SK-N-SH (cell line): Measurements from ENCODE around the gene ZNF107. TPM values are rescaled to one million over a fixed set of nuclear protein-coding genes. Genes with fewer than 3 reads are reported as not detected.

Source experiments
- CTCF ChIA-PET: fragments of 300-600, 350-600 bp; formaldehyde crosslinking; extraction: SDS; loops from one replicate; lab custom pipeline; 2021; lab: Yijun Ruan, JAX
- POLR2A ChIA-PET: fragments of 350-600 bp; sonication (Branson Sonifier 250); formaldehyde crosslinking; extraction: SDS; loops from one replicate; lab custom pipeline; 2020; ENCODE audit warnings: antibody characterized with exemption, inconsistent platforms; lab: Yijun Ruan, JAX
- DNase-seq: peaks from one replicate; pipeline ENCODE4 v3.0.0; 2012
- H2AFZ ChIP-seq: fragments of 200-600 bp; sonication (generic); 2 replicates; pipeline ENCODE4 v1.8.1; 2016; ENCODE audit warnings: antibody characterized with exemption, mild to moderate bottlenecking, low read depth
- H3F3A ChIP-seq: fragments of 200-600 bp; sonication (generic); replicated peaks from 2 replicates; pipeline ENCODE3; 2016; ENCODE audit warnings: antibody characterized with exemption, mild to moderate bottlenecking; ENCODE audit not compliant: insufficient read depth
- H3K27ac ChIP-seq, 2 experiments: fragments of 200-500 bp in 1 of 2; fragments of 200-600 bp in 1 of 2; sonication (Bioruptor generic) in 1 of 2; sonication (generic), shearing (Covaris generic) in 1 of 2; 2 replicates each; pipeline versions ENCODE4 v1.5.1 to v1.6.1; 2014 to 2016; ENCODE audit warnings: low read depth in 2 of 2, inconsistent platforms in 1 of 2, low read length in 1 of 2, mild to moderate bottlenecking in 1 of 2, mixed read lengths in 1 of 2
- H3K27me3 ChIP-seq: fragments of 200-600 bp; sonication (generic), shearing (Covaris generic); 2 replicates; pipeline ENCODE4 v1.6.1; 2016; ENCODE audit warnings: mixed run types; ENCODE audit not compliant: insufficient read depth
- H3K36me3 ChIP-seq, 2 experiments: fragments of 200-500 bp in 1 of 2; fragments of 200-600 bp in 1 of 2; sonication (Bioruptor generic) in 1 of 2; sonication (generic) in 1 of 2; replicated peaks in 1 of 2; 2 replicates each; pipeline versions ENCODE3 to v1.5.1; 2014 to 2016; ENCODE audit warnings: low read length in 1 of 2, mild to moderate bottlenecking in 1 of 2; ENCODE audit not compliant: insufficient read depth in 2 of 2, control insufficient read depth in 1 of 2
- H3K4me1 ChIP-seq, 2 experiments: fragments of 200-500 bp in 1 of 2; fragments of 200-600 bp in 1 of 2; sonication (Bioruptor generic) in 1 of 2; sonication (generic), shearing (Covaris generic) in 1 of 2; 2 replicates each; pipeline versions ENCODE4 v1.5.1 to v1.6.1; 2014 to 2016; ENCODE audit warnings: low read depth in 1 of 2, low read length in 1 of 2, mixed run types in 1 of 2; ENCODE audit not compliant: insufficient read depth in 2 of 2, control insufficient read depth in 1 of 2
- H3K4me2 ChIP-seq: fragments of 200-600 bp; sonication (generic), shearing (Covaris generic); 2 replicates; pipeline ENCODE4 v1.6.1; 2017; ENCODE audit warnings: mixed run types
- H3K4me3 ChIP-seq, 2 experiments: fragments of 200-500 bp in 1 of 2; fragments of 200-600 bp in 1 of 2; sonication (Bioruptor generic) in 1 of 2; sonication (generic), shearing (Covaris generic) in 1 of 2; 2 replicates each; pipeline versions ENCODE4 v1.5.1 to v1.8.1; 2014 to 2016; ENCODE audit warnings: low read depth in 2 of 2, inconsistent platforms in 1 of 2, low read length in 1 of 2, mild to moderate bottlenecking in 1 of 2, mixed read lengths in 1 of 2, moderate library complexity in 1 of 2
- H3K79me2 ChIP-seq: fragments of 200-600 bp; sonication (generic); 2 replicates; pipeline ENCODE4 v1.8.1; 2017; ENCODE audit warnings: mild to moderate bottlenecking; ENCODE audit not compliant: insufficient read depth
- H3K9ac ChIP-seq: fragments of 200-600 bp; sonication (generic); 2 replicates; pipeline ENCODE4 v1.6.1; 2017; ENCODE audit warnings: mixed run types
- H3K9me2 ChIP-seq: fragments of 200-600 bp; sonication (generic); 2 replicates; pipeline ENCODE4 v1.6.1; 2017; ENCODE audit warnings: mixed run types
- H3K9me3 ChIP-seq: fragments of 200-600 bp; sonication (generic); 2 replicates; pipeline ENCODE4 v1.6.1; 2017; ENCODE audit warnings: mixed run types, mild to moderate bottlenecking, moderate library complexity
- H4K20me1 ChIP-seq: fragments of 200-600 bp; sonication (generic); 2 replicates; pipeline ENCODE4 v1.6.1; 2017; ENCODE audit warnings: mild to moderate bottlenecking, mixed run types; ENCODE audit not compliant: insufficient read depth
- CHD2 ChIP-seq: fragments of 150-350 bp; IDR thresholded peaks from 2 replicates; pipeline ENCODE4 v1.6.1; 2018; ENCODE audit warnings: low read length; ENCODE audit not compliant: partially characterized antibody
- EP300 ChIP-seq, 2 experiments: IDR thresholded peaks; 2 replicates each; pipeline versions ENCODE4 v1.4.0 to v1.6.1; 2012; ENCODE audit warnings: borderline replicate concordance in 1 of 2, low read depth in 1 of 2, low read length in 1 of 2
- EZH2phosphoT487 ChIP-seq: fragments of 200-600 bp; sonication (generic); IDR thresholded peaks from 2 replicates; pipeline ENCODE4 v1.6.1; 2017; ENCODE audit warnings: low read depth, mixed run types, mild to moderate bottlenecking, antibody characterized with exemption, moderate library complexity, borderline replicate concordance
- FOXM1 ChIP-seq: IDR thresholded peaks from 2 replicates; pipeline ENCODE4 v1.4.0; 2012; ENCODE audit warnings: low read depth, mild to moderate bottlenecking
- GABPA ChIP-seq: IDR thresholded peaks from 2 replicates; pipeline ENCODE4 v1.4.0; 2012; ENCODE audit warnings: low read depth, mild to moderate bottlenecking
- JUND ChIP-seq: IDR thresholded peaks from 2 replicates; pipeline ENCODE4 v1.4.0; 2012
- MAX ChIP-seq: IDR thresholded peaks from 2 replicates; pipeline ENCODE4 v1.4.0; 2012; ENCODE audit warnings: low read depth
- MEF2A ChIP-seq: IDR thresholded peaks from 2 replicates; pipeline ENCODE4 v1.4.0; 2012; ENCODE audit warnings: low read depth, borderline replicate concordance
- NRF1 ChIP-seq: IDR thresholded peaks from 2 replicates; pipeline ENCODE4 v1.6.1; 2012; ENCODE audit warnings: low read depth, mild to moderate bottlenecking, low read length
- RFX5 ChIP-seq: IDR thresholded peaks from 2 replicates; pipeline ENCODE4 v1.6.1; 2012; ENCODE audit warnings: mild to moderate bottlenecking, improper control_type of control experiment, low read length
- RXRA ChIP-seq: IDR thresholded peaks from 2 replicates; pipeline ENCODE4 v1.4.0; 2012; ENCODE audit warnings: low read depth, mild to moderate bottlenecking, borderline replicate concordance
- USF2 ChIP-seq: fragments of 150-350 bp; IDR thresholded peaks from 2 replicates; pipeline ENCODE4 v1.6.1; 2017; ENCODE audit warnings: antibody characterized with exemption, low read length, low read depth, borderline replicate concordance
- ZBTB33 ChIP-seq: IDR thresholded peaks from 2 replicates; pipeline ENCODE4 v1.4.0; 2012; ENCODE audit warnings: low read depth, borderline replicate concordance
- WGBS: methylation state at CpG from one replicate; pipeline ENCODE4 v1.1.6; 2017; ENCODE audit warnings: low lambda C conversion rate; 5-methylcytosine and 5-hydroxymethylcytosine counted together
- polyA plus RNA-seq, 3 experiments: library from polyadenylated mRNA; depleted of rRNA; stranded (reverse); fragments of >200 nt; gene quantifications; 2 replicates each; pipeline ENCODE4 v1.2.3, GENCODE V29; 2012
- TF ChIP-seq, protein P1 (sequence below): IDR thresholded peaks from 2 replicates; pipeline ENCODE4 v1.6.1; 2012; ENCODE audit warnings: mild to moderate bottlenecking, low read depth, low read length, moderate library complexity

The ZNF107 gene
- polyA plus RNA-seq, 1 of the 3 experiments (the other 2 are of a cell fraction) = 2.0 TPM

GRCh38 chr7:64655811-64656210 is 10.1 kb upstream of the ZNF107 start:
- no peak for DNase-seq
- Histone ChIP-seq H3K4me3 (no peak overlapping the region), H3K27ac (no peak overlapping the region), H3K79me2 (no peaks in the 10 kb centered on the region), H3K4me1 (no peaks in the 10 kb centered on the region)
- no peak for TF ChIP-seq MAX
- TF ChIP-seq CHD2 = no peak
- TF ChIP-seq RXRA = no peak
- no peak for TF ChIP-seq FOXM1
- TF ChIP-seq USF2 = no peak
- no peak for TF ChIP-seq NRF1
- TF ChIP-seq MEF2A = no peak
- no peak for TF ChIP-seq RFX5
- TF ChIP-seq, protein P1, sequence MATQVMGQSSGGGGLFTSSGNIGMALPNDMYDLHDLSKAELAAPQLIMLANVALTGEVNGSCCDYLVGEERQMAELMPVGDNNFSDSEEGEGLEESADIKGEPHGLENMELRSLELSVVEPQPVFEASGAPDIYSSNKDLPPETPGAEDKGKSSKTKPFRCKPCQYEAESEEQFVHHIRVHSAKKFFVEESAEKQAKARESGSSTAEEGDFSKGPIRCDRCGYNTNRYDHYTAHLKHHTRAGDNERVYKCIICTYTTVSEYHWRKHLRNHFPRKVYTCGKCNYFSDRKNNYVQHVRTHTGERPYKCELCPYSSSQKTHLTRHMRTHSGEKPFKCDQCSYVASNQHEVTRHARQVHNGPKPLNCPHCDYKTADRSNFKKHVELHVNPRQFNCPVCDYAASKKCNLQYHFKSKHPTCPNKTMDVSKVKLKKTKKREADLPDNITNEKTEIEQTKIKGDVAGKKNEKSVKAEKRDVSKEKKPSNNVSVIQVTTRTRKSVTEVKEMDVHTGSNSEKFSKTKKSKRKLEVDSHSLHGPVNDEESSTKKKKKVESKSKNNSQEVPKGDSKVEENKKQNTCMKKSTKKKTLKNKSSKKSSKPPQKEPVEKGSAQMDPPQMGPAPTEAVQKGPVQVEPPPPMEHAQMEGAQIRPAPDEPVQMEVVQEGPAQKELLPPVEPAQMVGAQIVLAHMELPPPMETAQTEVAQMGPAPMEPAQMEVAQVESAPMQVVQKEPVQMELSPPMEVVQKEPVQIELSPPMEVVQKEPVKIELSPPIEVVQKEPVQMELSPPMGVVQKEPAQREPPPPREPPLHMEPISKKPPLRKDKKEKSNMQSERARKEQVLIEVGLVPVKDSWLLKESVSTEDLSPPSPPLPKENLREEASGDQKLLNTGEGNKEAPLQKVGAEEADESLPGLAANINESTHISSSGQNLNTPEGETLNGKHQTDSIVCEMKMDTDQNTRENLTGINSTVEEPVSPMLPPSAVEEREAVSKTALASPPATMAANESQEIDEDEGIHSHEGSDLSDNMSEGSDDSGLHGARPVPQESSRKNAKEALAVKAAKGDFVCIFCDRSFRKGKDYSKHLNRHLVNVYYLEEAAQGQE = no peak
- TF ChIP-seq ZBTB33 = no peak
- TF ChIP-seq GABPA = no peak
- TF ChIP-seq EZH2phosphoT487 = no peak
- no peak for TF ChIP-seq EP300 (IDR thresholded peaks at IDR 0.05; ENCODE audit: borderline replicate concordance in 1 of 2, low read depth in 1 of 2, low read length in 1 of 2)
- no peak for TF ChIP-seq JUND
- TF ChIP-seq, all 33 proteins: peak for 0
- WGBS = 32% methylated on average over 2 of the region's 2 CpGs
- Histone ChIP-seq H2AFZ (no peak overlapping the region), H3K9ac (no peak overlapping the region), H3K27me3 (no peaks in the 10 kb centered on the region), H3K9me3 (no peaks in the 10 kb centered on the region), H3K9me2 (no peaks in the 10 kb centered on the region), H4K20me1 (no peaks in the 10 kb centered on the region), H3F3A (no peaks in the 10 kb centered on the region), H3K4me2 (no peak overlapping the region), H3K36me3 (no peaks in the 10 kb centered on the region)
- ChIA-PET CTCF (no interaction called here), POLR2A (no interaction called here)
